Activated CD8-positive, alpha-beta memory T cell treated with anti-CD3 and anti-CD28 coated beads for 4 hours (primary cell): ENCODE data around the gene AAK1.
A peak's percentile ranks its signal among the peaks of the same experiment; 100 is the strongest.
"Not testable (repeated sequence)": the region's sequence is repeated elsewhere in the genome, so short reads cannot be mapped to it uniquely, and the experiment has no call there.

Source experiments
- DNase-seq, 2 donors: peaks; one replicate each; pipeline ENCODE4 v3.0.0-alpha.2; 2020; ENCODE audit warnings: low read depth in 2 of 2

The AAK1 gene

GRCh38 chr2:69625078-69625795 is 18.3 kb downstream of the AAK1 start:
- no peak for DNase-seq

- no peak for DNase-seq
Measured at GRCh38 chr2:69624611-69625010, 18.9 kb downstream of the AAK1 start.

- DNase-seq, result no peak
Measured at GRCh38 chr2:69624131-69624530, 19.4 kb downstream of the AAK1 start.

- no peak for DNase-seq
Measured at GRCh38 chr2:69623236-69623635, 20.3 kb downstream of the AAK1 start.

GRCh38 chr2:69622805-69623204 is 20.7 kb downstream of the AAK1 start:
- DNase-seq, result not testable (repeated sequence)

GRCh38 chr2:69622017-69622540 is 21.5 kb downstream of the AAK1 start:
- not testable (repeated sequence) for DNase-seq

GRCh38 chr2:69621440-69621839 is 22.1 kb downstream of the AAK1 start:
- DNase-seq, result no peak

- no peak for DNase-seq
Measured at GRCh38 chr2:69620870-69621269, 22.7 kb downstream of the AAK1 start.

GRCh38 chr2:69619725-69620124 is 23.8 kb downstream of the AAK1 start:
- no peak for DNase-seq

GRCh38 chr2:69618362-69618761 is 25.2 kb downstream of the AAK1 start:
- DNase-seq, result no peak

- no peak for DNase-seq
Measured at GRCh38 chr2:69617744-69618143, 25.8 kb downstream of the AAK1 start.

GRCh38 chr2:69616755-69617154 is 26.8 kb downstream of the AAK1 start:
- peak in 1 of 2 donors; percentile 45 for DNase-seq

- no peak for DNase-seq
Measured at GRCh38 chr2:69615969-69616368, 27.6 kb downstream of the AAK1 start.

GRCh38 chr2:69615078-69615625 is 28.4 kb downstream of the AAK1 start:
- DNase-seq, result no peak

GRCh38 chr2:69612707-69613106 is 30.8 kb downstream of the AAK1 start:
- no peak for DNase-seq

- no peak for DNase-seq
Measured at GRCh38 chr2:69612200-69612599, 31.3 kb downstream of the AAK1 start.

- no peak for DNase-seq
Measured at GRCh38 chr2:69608109-69608508, 35.4 kb downstream of the AAK1 start.

GRCh38 chr2:69606771-69607170 is 36.8 kb downstream of the AAK1 start:
- DNase-seq, result not testable (repeated sequence)

GRCh38 chr2:69605284-69605683 is 38.3 kb downstream of the AAK1 start:
- no peak for DNase-seq

GRCh38 chr2:69604836-69605235 is 38.7 kb downstream of the AAK1 start:
- no peak for DNase-seq

- DNase-seq, result no peak
Measured at GRCh38 chr2:69604026-69604678, 39.4 kb downstream of the AAK1 start.

GRCh38 chr2:69603146-69603743 is 40.3 kb downstream of the AAK1 start:
- DNase-seq, result no peak
